Heart left ventricle (tissue), 16 donors: ENCODE measurements around the gene INO80. TPM values are rescaled to one million over a fixed set of nuclear protein-coding genes. Genes with fewer than 3 reads are reported as not detected.

Experiments used
- ATAC-seq, 4 donors: fragments of 200-7000 bp; cut with Tn5 transposase; one replicate each; pipeline ENCODE4 v1.9.1; 2020 to 2022; ENCODE audit warnings: moderate library complexity in 4 of 4, mild to moderate bottlenecking in 3 of 4, moderate number of reproducible peaks in 1 of 4
- DNase-seq, 5 donors: peaks; one replicate each; pipeline ENCODE4 v3.0.0-alpha.2; 2020
- H3K27ac ChIP-seq, 12 donors: fragments of 200-600 bp; sonication (generic) in 4 of 12; one replicate each; pipeline versions ENCODE4 v1.5.0 to v1.8.0; 2016 to 2022; ENCODE audit warnings: mild to moderate bottlenecking in 2 of 12
- H3K27me3 ChIP-seq, 9 donors: fragments of 200-600 bp; sonication (generic) in 2 of 9; one replicate each; pipeline versions ENCODE4 v1.5.1 to v1.8.0; 2016 to 2022; ENCODE audit warnings: mild to moderate bottlenecking in 3 of 9
- H3K36me3 ChIP-seq, 9 donors: fragments of 200-600 bp; sonication (generic) in 2 of 9; one replicate each; pipeline versions ENCODE4 v1.5.0 to v1.8.0; 2018 to 2022; ENCODE audit warnings: mild to moderate bottlenecking in 2 of 9
- H3K4me1 ChIP-seq, 12 donors: fragments of 200-600 bp; sonication (generic) in 4 of 12; one replicate each; pipeline versions ENCODE4 v1.5.0 to v1.8.0; 2016 to 2022; ENCODE audit warnings: mild to moderate bottlenecking in 3 of 12
- H3K4me3 ChIP-seq, 12 donors: fragments of 200-600 bp; sonication (generic) in 4 of 12; one replicate each; pipeline versions ENCODE4 v1.5.0 to v1.8.0; 2017 to 2022; ENCODE audit warnings: mild to moderate bottlenecking in 9 of 12, moderate library complexity in 4 of 12
- H3K9me3 ChIP-seq, 12 donors: fragments of 200-600 bp; sonication (generic) in 4 of 12; one replicate each; pipeline versions ENCODE4 v1.5.0 to v1.8.0; 2016 to 2022; ENCODE audit warnings: mild to moderate bottlenecking in 1 of 12
- POLR2A ChIP-seq, 2 donors: fragments of 450-650 bp; IDR thresholded peaks; one replicate each; pipeline ENCODE4 v1.6.1; 2017; ENCODE audit warnings: antibody characterized with exemption in 2 of 2, mild to moderate bottlenecking in 2 of 2, moderate library complexity in 2 of 2
- WGBS, 4 donors: extraction: QIAGEN DNeasy Blood & Tissue Kit in 2 of 4; methylation state at CpG; one replicate each; pipeline versions ENCODE4 v1.1.5 to v1.1.7; 2013 to 2018; 5-methylcytosine and 5-hydroxymethylcytosine counted together
- intact Hi-C, 10 donors: fragments of 100-400 bp; cut with DNase I; formaldehyde crosslinking; loops; one replicate each; pipeline versions ENCODE4 v1.11.1 to v1.14.2; 2022
- polyA plus RNA-seq, 2 donors: library from polyadenylated mRNA; stranded (reverse); fragments of 200-250 nt; gene quantifications; one replicate each; pipeline ENCODE4 v1.2.3, GENCODE V29; 2013
- total RNA-seq, 9 donors: library from RNA; depleted of rRNA in 2 of 9; stranded (reverse); fragments of >200 nt in 2 of 9; fragmentation: NEBNext Ultra II Directional in 3 of 9; extraction: Animal tissue kit (Norgen Biotek cat#: 25700) in 3 of 9; gene quantifications; one replicate each; pipeline versions ENCODE4 v1.1.0 to v1.2.4, GENCODE V29; 2016 to 2023
- TF ChIP-seq, protein P1 (sequence below), 12 donors: fragments of 200-600 bp; sonication (generic) in 4 of 12; IDR thresholded peaks; one replicate each; pipeline versions ENCODE4 v1.5.0 to v1.8.0; 2018 to 2022; ENCODE audit warnings: antibody characterized with exemption in 12 of 12, mild to moderate bottlenecking in 5 of 12
- donor health status: ischemic (EF 13 %, LVEDD 7.1; RV severe dilation, severe dysfunction).
- donor health status: healthy with polysubstance abuse.
- donor health status: DM: no; HTN: yes; CAD: no.
- donor health status: DM: no; HTN: no; CAD: no.
- donor health status: ischemic (EF 25% LVEDD 6.9; RV normal size, moderate dysfunction).
- donor health status: ischemic (EF 25% LVEDD 5.7; RV mildly dilated, moderate dysfunction).
- donor health status: healthy.
- donor health status: DM: yes; HTN: yes; CAD: no.
- donor health status: ischemic (EF 35%, LVEDD 5.7; RV mildly dilated, moderate dysfunction).
- donor health status: nonischemic (EF 11% LVEDD 7.7; RV severe dilation, severe dysfunction).
- donor health status: DM: yes; HTN: yes; CAD: no.
- donor health status: PGD.
- donor health status: ischemic (EF 29% LVEDD 5.4; RV normal size, mild dysfunction).
- donor health status: nonischemic (EF 23%, LVEDD 6.1; RV moderate dilation, normal function).

Gene INO80
- total and polyA plus RNA-seq, 11 donors, result 4.7 to 20.9 (median 12.6) TPM

DNA sequence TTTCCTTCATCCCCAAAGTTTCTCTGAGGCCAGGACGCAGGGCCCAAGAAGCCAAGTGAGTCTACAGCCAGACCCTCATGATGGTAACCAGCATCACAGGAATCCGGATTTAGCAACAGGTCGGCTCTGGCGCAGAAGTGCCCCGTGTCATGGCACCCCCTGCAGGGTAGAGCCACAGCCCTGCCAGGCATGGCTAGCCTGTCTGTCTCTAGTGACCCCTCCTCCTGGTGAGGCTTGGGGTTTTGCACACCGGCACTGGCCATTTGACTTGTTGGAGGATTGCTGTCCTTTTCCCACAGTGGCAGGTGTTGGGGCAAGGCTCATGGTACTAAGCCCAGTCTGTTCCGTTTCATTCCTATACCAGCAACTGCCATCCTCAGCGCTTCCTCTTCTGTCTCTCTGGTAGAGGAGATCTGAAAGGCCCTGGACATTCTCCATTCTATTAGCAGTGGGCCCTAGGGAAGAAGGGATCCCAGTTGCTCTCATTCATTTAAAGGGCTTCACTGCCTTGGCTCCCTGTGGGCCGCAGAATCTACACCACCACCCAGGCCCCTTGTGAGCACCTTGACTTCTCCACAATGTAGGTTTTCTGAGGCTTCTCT lies 172.2 kb downstream of the INO80 start:
- TF ChIP-seq POLR2A (IDR thresholded peaks at IDR 0.05), result no peak
- TF ChIP-seq, protein P1, sequence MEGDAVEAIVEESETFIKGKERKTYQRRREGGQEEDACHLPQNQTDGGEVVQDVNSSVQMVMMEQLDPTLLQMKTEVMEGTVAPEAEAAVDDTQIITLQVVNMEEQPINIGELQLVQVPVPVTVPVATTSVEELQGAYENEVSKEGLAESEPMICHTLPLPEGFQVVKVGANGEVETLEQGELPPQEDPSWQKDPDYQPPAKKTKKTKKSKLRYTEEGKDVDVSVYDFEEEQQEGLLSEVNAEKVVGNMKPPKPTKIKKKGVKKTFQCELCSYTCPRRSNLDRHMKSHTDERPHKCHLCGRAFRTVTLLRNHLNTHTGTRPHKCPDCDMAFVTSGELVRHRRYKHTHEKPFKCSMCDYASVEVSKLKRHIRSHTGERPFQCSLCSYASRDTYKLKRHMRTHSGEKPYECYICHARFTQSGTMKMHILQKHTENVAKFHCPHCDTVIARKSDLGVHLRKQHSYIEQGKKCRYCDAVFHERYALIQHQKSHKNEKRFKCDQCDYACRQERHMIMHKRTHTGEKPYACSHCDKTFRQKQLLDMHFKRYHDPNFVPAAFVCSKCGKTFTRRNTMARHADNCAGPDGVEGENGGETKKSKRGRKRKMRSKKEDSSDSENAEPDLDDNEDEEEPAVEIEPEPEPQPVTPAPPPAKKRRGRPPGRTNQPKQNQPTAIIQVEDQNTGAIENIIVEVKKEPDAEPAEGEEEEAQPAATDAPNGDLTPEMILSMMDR (IDR thresholded peaks at IDR 0.05), result no peak
- WGBS, 4 donors, result 94 to 99% (median 97%) methylated on average over 9 of the region's 9 CpGs
- intact Hi-C loops, result loop anchor here in 9 of 10 donors (2.0 to 10.0 kb wide), 4 partner anchors 37 to 75 kb away; no protein-coding TSS in a partner anchor

DNA sequence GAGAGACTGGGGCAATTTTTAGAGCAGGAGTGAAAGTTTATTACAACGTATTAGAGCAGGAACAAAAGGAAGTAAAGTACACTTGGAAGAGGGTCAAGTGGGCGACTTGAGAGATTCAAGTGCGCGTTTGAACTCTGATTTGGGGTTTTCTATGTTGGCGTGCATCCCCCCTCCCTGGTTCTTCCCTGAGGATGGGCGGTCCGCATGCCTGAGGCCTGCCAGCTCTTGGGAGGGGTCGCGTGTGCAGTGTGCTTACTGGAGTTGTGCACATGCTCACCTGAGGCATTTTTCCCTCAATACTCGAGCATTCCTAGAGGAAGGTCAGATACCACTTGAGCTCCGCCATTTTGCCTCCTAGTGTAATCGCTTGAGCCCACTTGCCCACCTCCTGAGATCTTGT lies 173.2 kb downstream of the INO80 start:
- H3K36me3 ChIP-seq, result peaks cover 0 to 13% (median 4%) of the 10 kb centered on the region in 9 donors
- H3K4me1 ChIP-seq, result peaks cover 7 to 49% (median 39%) of the 10 kb centered on the region in 12 donors
- peak overlapping the region in 9 of 12 donors; percentile 53 to 70 (median 63) for H3K4me3 ChIP-seq
- H3K27me3 ChIP-seq, result no peaks in the 10 kb centered on the region
- 72 to 80% (median 77%) methylated on average over 10 to 12 of the region's 12 CpGs for WGBS, 4 donors
- ATAC-seq, result no peak
- H3K9me3 ChIP-seq, result no peaks in the 10 kb centered on the region
- H3K27ac ChIP-seq, result peak overlapping the region in 9 of 12 donors; percentile 83 to 96 (median 93)
- intact Hi-C loops, result loop anchor here in 9 of 10 donors (2.0 to 10.0 kb wide), 4 partner anchors 36 to 76 kb away; no protein-coding TSS in a partner anchor
- no peak for TF ChIP-seq POLR2A (IDR thresholded peaks at IDR 0.05)
- TF ChIP-seq, protein P1 (IDR thresholded peaks at IDR 0.05), result no peak
- DNase-seq, result no peak

More for the DNA sequence above, 172.2 kb downstream of the INO80 start:
- no peaks in the 10 kb centered on the region for H3K9me3 ChIP-seq
- no peak overlapping the region for H3K27ac ChIP-seq
- no peak for ATAC-seq
- H3K36me3 ChIP-seq, result peaks cover 0 to 3% (median 0%) of the 10 kb centered on the region in 9 donors
- peak in 1 of 5 donors; percentile 28 for DNase-seq
- H3K4me3 ChIP-seq, result no peak overlapping the region
- peaks cover 7 to 40% (median 31%) of the 10 kb centered on the region in 12 donors for H3K4me1 ChIP-seq
- no peaks in the 10 kb centered on the region for H3K27me3 ChIP-seq

GRCh38 chr15:40942337-40942854 lies 173.7 kb downstream of the INO80 start:
- 25 to 35% (median 30%) methylated on average over 12 to 15 of the region's 15 CpGs for WGBS, 4 donors
- ATAC-seq, result peak in 1 of 4 donors; percentile 0
- intact Hi-C loops, result loop anchor here in 9 of 10 donors (2.0 to 10.0 kb wide), 4 partner anchors 35 to 76 kb away; no protein-coding TSS in a partner anchor
- H3K4me3 ChIP-seq, result peak overlapping the region; percentile 41 to 70 (median 59)
- peaks cover 7 to 53% (median 44%) of the 10 kb centered on the region in 12 donors for H3K4me1 ChIP-seq
- peaks cover 0 to 18% (median 4%) of the 10 kb centered on the region in 9 donors for H3K36me3 ChIP-seq
- H3K27me3 ChIP-seq, result no peaks in the 10 kb centered on the region
- H3K27ac ChIP-seq, result peak overlapping the region; percentile 83 to 96 (median 92)
- TF ChIP-seq POLR2A (IDR thresholded peaks at IDR 0.05), result no peak
- TF ChIP-seq, protein P1 (IDR thresholded peaks at IDR 0.05), result no peak
- no peaks in the 10 kb centered on the region for H3K9me3 ChIP-seq
- peak in 1 of 5 donors; percentile 41 for DNase-seq
